GM18519 (cell line): Measurements from ENCODE around the gene BATF3.

Experiments used
- ATAC-seq: cut with Tn5 transposase; IDR thresholded peaks from one replicate; pipeline ENCODE4 v1.9.1; 2021; ENCODE audit warnings: mild to moderate bottlenecking, moderate library complexity; ENCODE audit not compliant: unreplicated experiment, low FRiP score

Gene BATF3

GRCh38 chr1:212638492-212639151 lies 61.0 kb downstream of the BATF3 start:
- no peak for ATAC-seq

DNA sequence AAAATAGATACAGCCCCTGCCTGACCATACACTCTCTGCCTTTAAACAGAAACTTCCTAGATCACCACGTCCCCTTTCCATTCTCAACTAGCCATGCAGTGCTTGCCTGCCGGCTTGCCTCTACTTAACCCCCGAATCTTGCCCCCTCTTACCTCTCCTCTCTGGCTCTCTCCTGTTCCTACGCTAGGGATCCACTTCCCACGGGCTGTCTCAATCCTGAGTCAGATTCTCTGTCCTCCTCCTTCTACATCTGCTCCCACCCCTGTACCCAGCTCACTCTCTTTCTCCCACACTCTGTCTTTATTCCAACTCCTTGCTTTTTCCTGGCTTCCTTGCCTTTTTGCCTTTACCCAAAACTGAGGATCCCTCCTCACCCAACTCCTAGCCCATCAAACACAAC lies 61.7 kb downstream of the BATF3 start:
- ATAC-seq = no peak
